Keratinocyte (primary cell): ENCODE measurements around the gene PALD1. TPM values are rescaled to one million over a fixed set of nuclear protein-coding genes. Genes with fewer than 3 reads are reported as not detected.

Experiments used
- DNase-seq: peaks from one replicate; pipeline ENCODE4 v3.0.0-alpha.2; 2011; ENCODE audit warnings: low read depth, missing footprints, low spot score
- FAIRE-seq: peaks from 2 replicates; lab custom pipeline; 2011; peaks lifted over from hg19 to GRCh38; lab: Jason Lieb, UNC
- H2AFZ ChIP-seq: 2 replicates; pipeline ENCODE4 v1.6.0; 2012; ENCODE audit warnings: low read length, control low read depth, inconsistent platforms; ENCODE audit not compliant: control insufficient read depth
- H3K27ac ChIP-seq: 2 replicates; pipeline ENCODE4 v1.5.1; 2011; ENCODE audit warnings: low read length; ENCODE audit not compliant: control insufficient read depth, insufficient read depth
- H3K27me3 ChIP-seq: 3 replicates; pipeline ENCODE4 v1.6.0; 2011; ENCODE audit warnings: low read length; ENCODE audit not compliant: control insufficient read depth, insufficient read depth; ENCODE audit errors: extremely low read depth
- H3K36me3 ChIP-seq, 2 experiments: 2 replicates in 1 of 2; 3 replicates in 1 of 2; pipeline ENCODE4 v1.5.1; 2011; ENCODE audit warnings: low read length in 2 of 2, mild to moderate bottlenecking in 1 of 2; ENCODE audit not compliant: control insufficient read depth in 2 of 2, insufficient read depth in 2 of 2; ENCODE audit errors: extremely low read depth in 1 of 2
- H3K4me1 ChIP-seq: 3 replicates; pipeline ENCODE4 v1.5.1; 2011; ENCODE audit warnings: low read length; ENCODE audit not compliant: control insufficient read depth, insufficient read depth; ENCODE audit errors: extremely low read depth
- H3K4me2 ChIP-seq: 3 replicates; pipeline ENCODE4 v1.6.0; 2011; ENCODE audit warnings: low read depth, low read length; ENCODE audit not compliant: control insufficient read depth, insufficient read depth; ENCODE audit errors: extremely low read depth
- H3K4me3 ChIP-seq, 3 experiments: fragments of 200-600 bp in 1 of 3; sonication (generic) in 1 of 3; 2 replicates in 2 of 3; 3 replicates in 1 of 3; pipeline ENCODE4 v1.5.1; 2011 to 2016; ENCODE audit warnings: low read length in 3 of 3, mild to moderate bottlenecking in 3 of 3, control low read depth in 2 of 3, inconsistent platforms in 1 of 3, low read depth in 1 of 3, mixed read lengths in 1 of 3, mixed run types in 1 of 3, moderate library complexity in 1 of 3; ENCODE audit not compliant: control insufficient read depth in 2 of 3, insufficient read depth in 2 of 3; ENCODE audit errors: extremely low read depth in 1 of 3
- H3K79me2 ChIP-seq: 2 replicates; pipeline ENCODE4 v1.6.0; 2012; ENCODE audit warnings: low read length; ENCODE audit not compliant: control insufficient read depth, insufficient read depth
- H3K9ac ChIP-seq: 3 replicates; pipeline ENCODE4 v1.6.0; 2011; ENCODE audit warnings: low read length; ENCODE audit not compliant: control insufficient read depth, insufficient read depth; ENCODE audit errors: extremely low read depth
- H3K9me1 ChIP-seq: 3 replicates; pipeline ENCODE4 v1.6.0; 2011; ENCODE audit warnings: low read length; ENCODE audit not compliant: control insufficient read depth, insufficient read depth; ENCODE audit errors: extremely low read depth
- H3K9me3 ChIP-seq: 2 replicates; pipeline ENCODE4 v1.5.1; 2012; ENCODE audit warnings: low read depth, low read length; ENCODE audit not compliant: control insufficient read depth
- H4K20me1 ChIP-seq: 3 replicates; pipeline ENCODE4 v1.6.0; 2011; ENCODE audit warnings: low read length; ENCODE audit not compliant: control insufficient read depth, insufficient read depth; ENCODE audit errors: extremely low read depth
- CTCF ChIP-seq, 3 experiments: IDR thresholded peaks in 1 of 3; conservative IDR thresholded peaks in 1 of 3; optimal IDR thresholded peaks in 1 of 3; 2 replicates in 2 of 3; 3 replicates in 1 of 3; pipeline versions ENCODE3 to v1.5.1; 2011; ENCODE audit warnings: low read length in 3 of 3, mild to moderate bottlenecking in 3 of 3, moderate library complexity in 2 of 3, control low read depth in 1 of 3, inconsistent platforms in 1 of 3; ENCODE audit not compliant: insufficient read depth in 2 of 3; ENCODE audit errors: extremely low read depth in 1 of 3
- EZH2 ChIP-seq: IDR thresholded peaks from one replicate; pipeline ENCODE4 v1.6.1; 2012; ENCODE audit warnings: inconsistent platforms, mild to moderate bottlenecking, low read length, moderate library complexity
- dilution Hi-C: fragments of 300-500 bp; cut with MboI; formaldehyde crosslinking; loops from one replicate; pipeline ENCODE4 v1.7.0; 2020; ENCODE audit warnings: low sequenced_read_pairs; ENCODE audit not compliant: extremely low pct_ligation_motif_present
- polyA plus RNA-seq, 5 experiments: library from polyadenylated mRNA; depleted of rRNA in 3 of 5; stranded (reverse) in 3 of 5; stranded (forward) in 1 of 5; unstranded in 1 of 5; fragments of >200 nt; gene quantifications; 1 replicate in 1 of 5; 2 replicates in 3 of 5; 3 replicates in 1 of 5; pipeline versions ENCODE4 v1.2.1 to v1.2.3, GENCODE V29; 2011 to 2012; ENCODE audit warnings: missing spikeins in 2 of 5, low read depth in 1 of 5, low replicate concordance in 1 of 5

Gene PALD1
- polyA plus RNA-seq, 1 donor (not counting 4 experiments of a cell fraction or from before 2014, with no cell fraction given), result 0.83 TPM

- Histone ChIP-seq H3K4me2 (no peak overlapping the region), H2AFZ (no peak overlapping the region), H3K9me3 (no peaks in the 10 kb centered on the region), H3K79me2 (no peaks in the 10 kb centered on the region), H3K4me1 (peaks cover 3% of the 10 kb centered on the region), H3K4me3 (no peak overlapping the region), H3K27me3 (no peaks in the 10 kb centered on the region), H3K27ac (no peak overlapping the region), H3K36me3 (no peaks in the 10 kb centered on the region), H3K9me1 (no peaks in the 10 kb centered on the region), H4K20me1 (no peaks in the 10 kb centered on the region), H3K9ac (no peak overlapping the region)
- no peak for TF ChIP-seq CTCF (optimal IDR thresholded peaks at IDR 0.05 in 1 of 3, IDR thresholded peaks at IDR 0.05 in 1 of 3, conservative IDR thresholded peaks at IDR 0.05 in 1 of 3; ENCODE audit: extremely low read depth in 1 of 3, insufficient read depth in 2 of 3, low read length in 3 of 3)
- no peak for TF ChIP-seq EZH2
- DNase-seq (no peak), FAIRE-seq (no peak)
- dilution Hi-C loops, result no loop called here
These were observed 56.9 kb downstream of the PALD1 start for GRCh38 chr10:70535451-70535850.

- Histone ChIP-seq H3K9me1 (no peaks in the 10 kb centered on the region), H3K4me3 (no peak overlapping the region), H4K20me1 (no peaks in the 10 kb centered on the region), H3K36me3 (no peaks in the 10 kb centered on the region), H3K4me1 (peaks cover 3% of the 10 kb centered on the region), H3K27ac (no peak overlapping the region), H3K79me2 (no peaks in the 10 kb centered on the region), H2AFZ (no peak overlapping the region), H3K4me2 (no peak overlapping the region), H3K9ac (no peak overlapping the region), H3K27me3 (no peaks in the 10 kb centered on the region), H3K9me3 (no peaks in the 10 kb centered on the region)
- dilution Hi-C loops, result no loop called here
- no peak for FAIRE-seq
- TF ChIP-seq CTCF (optimal IDR thresholded peaks at IDR 0.05 in 1 of 3, IDR thresholded peaks at IDR 0.05 in 1 of 3, conservative IDR thresholded peaks at IDR 0.05 in 1 of 3; ENCODE audit: extremely low read depth in 1 of 3, insufficient read depth in 2 of 3, low read length in 3 of 3) (no peak), EZH2 (no peak)
- no peak for DNase-seq
These were observed 57.8 kb downstream of the PALD1 start for GRCh38 chr10:70536196-70536861.
